Type B pancreatic cell (in vitro differentiated cells): ENCODE measurements around the gene AKT2. TPM values are rescaled to one million over a fixed set of nuclear protein-coding genes. Genes with fewer than 3 reads are reported as not detected.

Source experiments
- DNase-seq: peaks from one replicate; pipeline ENCODE4 v3.0.0; 2021; ENCODE audit warnings: mixed read lengths; ENCODE audit not compliant: unreplicated experiment; ENCODE audit errors: extremely low spot score
- H3K27ac Mint-ChIP-seq: 2 replicates; pipeline ENCODE4 v1.8.0; 2021; ENCODE audit warnings: mild to moderate bottlenecking, mixed read lengths
- H3K27me3 Mint-ChIP-seq: 2 replicates; pipeline ENCODE4 v1.8.0; 2021; ENCODE audit warnings: mixed read lengths
- H3K36me3 Mint-ChIP-seq: 2 replicates; pipeline ENCODE4 v1.8.0; 2021; ENCODE audit warnings: mixed read lengths
- H3K4me1 Mint-ChIP-seq: one replicate; pipeline ENCODE4 v1.8.0; 2021; ENCODE audit warnings: mixed read lengths; ENCODE audit not compliant: unreplicated experiment
- H3K4me3 Mint-ChIP-seq: 2 replicates; pipeline ENCODE4 v1.8.0; 2021; ENCODE audit warnings: mild to moderate bottlenecking, mixed read lengths
- H3K9me3 Mint-ChIP-seq: 2 replicates; pipeline ENCODE4 v1.8.0; 2021; ENCODE audit warnings: mixed read lengths
- total RNA-seq: library from RNA; stranded (reverse); gene quantifications from 2 replicates; pipeline ENCODE4 v1.2.1, GENCODE V29; 2021; ENCODE audit warnings: low replicate concordance
- TF ChIP-seq, protein P1 (sequence below): fragments of 200-600 bp; sonication (generic); conservative IDR thresholded peaks from 2 replicates; pipeline ENCODE4 v1.5.0; 2021; ENCODE audit warnings: antibody characterized with exemption, mild to moderate bottlenecking

The AKT2 gene
- total RNA-seq, 1 donor from 2014 or later: 149 TPM

DNA sequence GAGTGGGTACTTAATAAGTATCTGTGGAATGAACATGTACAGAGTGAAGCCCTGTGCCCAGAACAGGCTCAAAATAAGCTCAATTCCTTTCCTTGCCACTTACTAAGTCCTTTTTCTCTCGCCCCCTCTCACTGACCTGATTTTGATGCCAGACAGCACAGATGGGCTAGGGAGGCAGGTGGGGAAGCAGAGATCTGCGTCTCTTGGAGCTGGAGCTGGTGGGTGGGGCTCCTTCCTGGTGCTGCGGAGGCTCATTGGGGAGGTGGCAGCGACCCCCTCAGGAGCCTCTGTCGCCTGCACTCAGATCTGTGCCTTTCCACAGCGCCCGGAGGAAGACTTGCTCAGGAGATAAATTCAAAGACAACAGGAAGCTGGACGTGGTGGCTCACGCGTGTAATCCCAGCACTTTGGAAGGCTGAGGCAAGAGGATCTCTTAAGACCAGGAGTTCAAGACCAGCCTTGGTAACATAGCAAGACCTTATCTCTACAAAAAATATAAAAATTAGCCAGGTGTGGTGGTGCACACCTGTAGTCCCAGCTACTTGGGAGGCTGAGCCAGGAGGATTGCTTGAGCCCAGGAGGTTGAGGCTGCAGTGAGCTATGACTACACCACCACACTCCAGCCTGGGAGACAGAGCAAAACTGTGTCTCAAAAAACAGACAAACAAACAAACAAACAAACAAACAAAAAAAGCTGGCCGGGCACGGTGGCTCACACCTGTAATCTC, 14.6 kb downstream of the AKT2 start:
- no peak for DNase-seq
- TF ChIP-seq, protein P1, sequence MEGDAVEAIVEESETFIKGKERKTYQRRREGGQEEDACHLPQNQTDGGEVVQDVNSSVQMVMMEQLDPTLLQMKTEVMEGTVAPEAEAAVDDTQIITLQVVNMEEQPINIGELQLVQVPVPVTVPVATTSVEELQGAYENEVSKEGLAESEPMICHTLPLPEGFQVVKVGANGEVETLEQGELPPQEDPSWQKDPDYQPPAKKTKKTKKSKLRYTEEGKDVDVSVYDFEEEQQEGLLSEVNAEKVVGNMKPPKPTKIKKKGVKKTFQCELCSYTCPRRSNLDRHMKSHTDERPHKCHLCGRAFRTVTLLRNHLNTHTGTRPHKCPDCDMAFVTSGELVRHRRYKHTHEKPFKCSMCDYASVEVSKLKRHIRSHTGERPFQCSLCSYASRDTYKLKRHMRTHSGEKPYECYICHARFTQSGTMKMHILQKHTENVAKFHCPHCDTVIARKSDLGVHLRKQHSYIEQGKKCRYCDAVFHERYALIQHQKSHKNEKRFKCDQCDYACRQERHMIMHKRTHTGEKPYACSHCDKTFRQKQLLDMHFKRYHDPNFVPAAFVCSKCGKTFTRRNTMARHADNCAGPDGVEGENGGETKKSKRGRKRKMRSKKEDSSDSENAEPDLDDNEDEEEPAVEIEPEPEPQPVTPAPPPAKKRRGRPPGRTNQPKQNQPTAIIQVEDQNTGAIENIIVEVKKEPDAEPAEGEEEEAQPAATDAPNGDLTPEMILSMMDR: no peak
- Mint-ChIP-seq H3K4me1 (peaks cover 21% of the 10 kb centered on the region), H3K27ac (no peak overlapping the region), H3K9me3 (no peaks in the 10 kb centered on the region), H3K4me3 (no peak overlapping the region), H3K36me3 (peaks cover 3% of the 10 kb centered on the region), H3K27me3 (no peaks in the 10 kb centered on the region)

DNA sequence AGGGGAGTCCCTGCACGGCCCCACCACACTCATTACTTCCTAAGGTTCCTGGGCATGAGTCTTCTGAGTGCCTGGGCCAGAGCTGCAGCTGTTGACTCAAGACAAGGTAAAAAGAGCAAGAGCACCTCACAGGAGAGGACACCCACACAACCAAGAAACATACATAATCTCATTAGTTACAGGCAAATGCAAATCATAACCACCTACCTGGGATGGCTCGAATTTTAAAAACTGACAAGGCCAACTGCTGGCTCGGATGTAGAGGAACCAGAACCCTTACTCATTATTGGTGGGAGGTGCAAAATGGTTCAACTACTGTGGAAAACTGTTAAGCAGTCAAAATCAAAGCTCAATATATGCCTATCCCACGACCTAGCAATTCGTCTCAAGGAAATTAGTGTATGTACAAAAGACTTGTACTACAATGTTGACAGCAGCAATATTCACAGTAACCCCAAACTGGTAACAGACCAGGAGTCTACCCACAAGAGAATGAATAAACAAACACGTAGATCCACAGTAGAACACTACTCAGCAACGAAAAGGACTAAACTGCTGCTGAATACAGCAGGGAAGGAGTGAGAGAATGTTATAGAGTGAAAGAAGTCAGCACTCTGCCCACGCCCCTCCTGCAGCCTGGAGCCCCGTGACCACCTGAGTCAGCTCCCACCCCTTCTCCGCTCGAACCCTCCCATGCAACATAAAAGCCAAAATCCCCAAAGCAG, 15.8 kb downstream of the AKT2 start:
- H3K4me3 Mint-ChIP-seq: no peak overlapping the region
- no peaks in the 10 kb centered on the region for H3K27me3 Mint-ChIP-seq
- H3K36me3 Mint-ChIP-seq: peaks cover 3% of the 10 kb centered on the region
- no peak for DNase-seq
- TF ChIP-seq, protein P1: no peak
- no peak overlapping the region for H3K27ac Mint-ChIP-seq
- H3K9me3 Mint-ChIP-seq: no peaks in the 10 kb centered on the region
- H3K4me1 Mint-ChIP-seq: peaks cover 16% of the 10 kb centered on the region

DNA sequence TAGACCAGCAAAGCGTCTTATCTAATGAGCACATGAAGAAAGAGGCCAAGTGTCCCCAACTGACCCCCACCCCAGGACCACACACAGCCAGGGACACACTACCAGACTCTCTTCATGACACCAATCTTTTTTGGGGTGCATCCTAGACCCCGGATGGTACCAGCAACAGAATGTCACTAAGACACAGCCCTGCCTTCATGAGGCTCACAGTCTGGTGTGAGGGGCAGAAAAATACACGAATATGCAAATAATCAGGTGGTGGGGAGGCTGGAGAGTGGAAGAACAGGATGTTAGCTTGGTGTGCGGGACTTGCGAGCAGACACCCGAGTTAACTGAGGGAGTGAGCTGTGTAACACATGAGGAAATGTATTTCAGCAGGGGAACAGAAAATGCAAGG, 17.5 kb downstream of the AKT2 start:
- peaks cover 7% of the 10 kb centered on the region for H3K4me1 Mint-ChIP-seq
- H3K27ac Mint-ChIP-seq: peak overlapping the region; percentile 61
- no peaks in the 10 kb centered on the region for H3K27me3 Mint-ChIP-seq
- TF ChIP-seq, protein P1: no peak
- no peak for DNase-seq
- peaks cover 3% of the 10 kb centered on the region for H3K36me3 Mint-ChIP-seq
- no peaks in the 10 kb centered on the region for H3K9me3 Mint-ChIP-seq
- no peak overlapping the region for H3K4me3 Mint-ChIP-seq

DNA sequence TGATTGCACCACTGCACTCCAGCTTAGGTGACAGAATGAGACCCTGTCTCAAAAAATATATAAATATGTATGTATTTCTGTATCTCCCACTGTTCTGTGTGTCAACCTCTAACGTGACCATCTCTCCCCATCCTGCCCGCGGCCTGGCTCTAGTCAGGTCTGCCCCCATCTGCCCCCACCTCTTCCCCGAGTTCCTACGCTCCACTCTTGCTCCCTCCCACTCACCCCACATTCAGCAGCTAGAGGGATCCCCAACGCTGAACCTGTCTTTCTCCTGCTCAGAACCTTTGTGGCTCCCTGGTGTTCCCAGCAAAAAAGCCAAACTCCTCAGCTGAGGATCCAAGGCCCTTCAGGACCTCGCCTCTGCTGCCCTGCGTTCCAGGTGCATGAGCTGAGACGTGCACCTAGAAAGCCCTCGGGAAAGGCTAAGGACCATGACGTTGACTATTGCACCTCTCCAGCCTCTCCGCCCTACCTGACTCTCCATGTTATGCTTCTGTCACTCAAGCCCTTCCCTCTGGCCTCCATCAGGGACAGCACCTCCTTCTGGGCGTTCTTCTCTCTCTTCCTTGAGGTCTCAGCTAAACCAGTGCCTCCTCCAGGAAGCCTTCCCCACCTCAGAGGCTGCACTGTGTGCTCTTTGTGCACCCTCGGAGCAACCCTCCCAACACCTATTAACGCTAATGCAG, 18.1 kb downstream of the AKT2 start:
- no peak for DNase-seq
- peaks cover 3% of the 10 kb centered on the region for H3K36me3 Mint-ChIP-seq
- no peaks in the 10 kb centered on the region for H3K27me3 Mint-ChIP-seq
- H3K9me3 Mint-ChIP-seq: no peaks in the 10 kb centered on the region
- no peak overlapping the region for H3K4me3 Mint-ChIP-seq
- H3K4me1 Mint-ChIP-seq: peaks cover 7% of the 10 kb centered on the region
- TF ChIP-seq, protein P1: no peak
- H3K27ac Mint-ChIP-seq: peak overlapping the region; percentile 61

DNA sequence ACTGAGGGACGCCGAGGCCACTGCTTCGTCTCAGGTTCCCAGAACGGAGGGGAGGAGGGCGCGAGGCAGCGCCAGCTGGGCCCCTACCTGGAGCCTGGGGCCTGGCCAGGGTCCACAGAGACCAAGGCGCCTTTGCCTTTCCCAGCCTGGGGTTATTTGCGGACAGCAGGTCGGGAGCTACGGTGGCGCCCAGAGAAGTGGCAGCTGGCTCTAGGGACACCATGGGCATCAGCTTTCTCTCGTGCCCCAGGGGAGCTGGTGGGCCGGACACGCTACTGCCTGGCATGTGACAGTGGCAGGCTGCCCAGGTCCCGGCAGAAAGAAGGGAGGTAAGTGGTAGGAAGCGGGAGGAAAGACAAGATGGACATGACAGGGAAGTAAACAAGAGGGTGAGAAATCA, 19.0 kb downstream of the AKT2 start:
- Mint-ChIP-seq H3K4me1 (peaks cover 7% of the 10 kb centered on the region), H3K36me3 (peaks cover 6% of the 10 kb centered on the region), H3K4me3 (no peak overlapping the region), H3K27me3 (no peaks in the 10 kb centered on the region), H3K27ac (peak overlapping the region; percentile 61), H3K9me3 (no peaks in the 10 kb centered on the region)
- TF ChIP-seq, protein P1: no peak
- DNase-seq: no peak
